SK-N-MC (cell line): ENCODE measurements around the gene KCNA10.

Experiments used
- EZH2 ChIP-seq: fragments of 200-600 bp; sonication (generic); IDR thresholded peaks from one replicate; pipeline ENCODE4 v1.6.1; 2017; ENCODE audit warnings: antibody characterized with exemption
- FOXP2 ChIP-seq: optimal IDR thresholded peaks from 2 replicates; pipeline ENCODE3; 2011; ENCODE audit warnings: mild to moderate bottlenecking, moderate library complexity; ENCODE audit not compliant: insufficient read depth; ENCODE audit errors: extremely low read length, control extremely low read depth

GRCh38 chr1:110480356-110481096 lies 38.4 kb downstream of the KCNA10 start:
- TF ChIP-seq EZH2 (no peak), FOXP2 (no peak)
